A549 treated with CpdA at 1 μM for 4 hours (cell line): ENCODE data around the gene SIDT1. TPM values are rescaled to one million over a fixed set of nuclear protein-coding genes. Genes with fewer than 3 reads are reported as not detected.

Experiments used
- total RNA-seq: library from RNA; stranded (reverse); fragments of 200-300 nt; extraction: Qiagen RNA extraction; gene quantifications from 5 replicates; pipeline ENCODE4 v1.2.3, GENCODE V29; 2022; ENCODE audit warnings: low read depth

The SIDT1 gene
- 0.37 to 0.56 TPM (median 0.46 TPM) in 5 replicates for total RNA-seq

DNA sequence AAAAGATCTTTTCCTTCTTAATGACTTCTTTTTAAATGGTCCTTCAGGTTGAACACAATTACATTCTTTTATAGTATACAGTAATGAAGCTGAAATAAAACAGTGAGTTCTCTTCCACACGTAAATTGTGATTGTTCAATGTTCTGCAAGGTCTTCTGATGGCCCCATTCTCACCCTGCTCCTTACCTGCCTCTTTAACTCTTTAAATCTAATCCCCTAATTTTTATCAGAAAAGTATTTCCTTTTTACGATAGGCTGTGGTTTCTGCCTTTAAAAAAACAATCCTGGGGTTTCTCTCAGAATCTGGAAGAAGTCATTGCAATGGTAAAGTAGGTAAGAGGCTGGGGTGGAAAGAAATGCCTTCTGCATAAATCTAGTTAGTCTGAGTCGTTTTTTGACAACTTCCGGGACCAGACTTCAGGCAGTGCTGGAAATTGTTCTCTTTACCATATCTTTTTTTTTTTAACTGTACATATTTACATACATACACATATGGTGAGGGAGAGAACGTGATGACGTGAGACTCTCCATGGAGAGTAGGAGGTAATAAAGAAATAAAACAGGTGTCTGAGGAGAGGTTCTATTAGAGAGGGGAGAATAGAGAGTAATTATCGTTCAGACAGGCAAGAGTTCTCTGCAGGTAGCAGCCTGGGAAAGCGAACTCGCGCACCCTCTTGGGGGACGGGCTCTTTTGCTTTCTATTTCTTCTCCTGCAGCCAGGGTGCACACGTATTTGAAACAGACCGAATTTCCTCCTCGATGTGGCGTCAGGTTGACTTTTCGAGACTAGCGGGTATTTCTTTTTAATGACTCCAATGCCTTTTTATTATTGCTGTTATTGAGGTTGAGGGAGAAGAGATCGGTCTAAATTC, at the start of gene SIDT1:
Gene SIDT1, plus strand, starts transcription at position 730 of the 872 bp plus-strand sequence. CDS start 467 bp downstream, outside the sequence.

Other genes with a start within 250 kb of the SIDT1 start
- 1.7 to 2.5 TPM (median 2.2 TPM) in 5 replicates for gene CFAP44, start 91.1 kb upstream of the SIDT1 start, total RNA-seq
- 6.0 to 9.0 TPM (median 6.9 TPM) in 5 replicates for gene SPICE1, start 17.4 kb upstream of the SIDT1 start, total RNA-seq
- gene USF3, start 164.1 kb downstream of the SIDT1 start, total RNA-seq, result 2.5 to 3.5 TPM (median 2.6 TPM) in 5 replicates
- gene NAA50, start 213.7 kb downstream of the SIDT1 start, total RNA-seq, result 157 to 186 TPM (median 164 TPM) in 5 replicates
- 17.3 to 22.4 TPM (median 19.6 TPM) in 5 replicates for gene ATP6V1A, start 214.5 kb downstream of the SIDT1 start, total RNA-seq